ENCODE data around the gene GSG1.
A peak's percentile ranks its signal among the peaks of the same experiment; 100 is the strongest.
"Not testable (repeated sequence)": the region's sequence is repeated elsewhere in the genome, so short reads cannot be mapped to it uniquely, and the experiment has no call there.

The GSG1 gene

GRCh38 chr12:13088496-13088895 is 15.0 kb downstream of the GSG1 start:
- no peak for DNase-seq

- DNase-seq, result no peak
Observed at GRCh38 chr12:13087766-13088165, 15.7 kb downstream of the GSG1 start.

GRCh38 chr12:13085968-13086686 is 17.3 kb downstream of the GSG1 start:
- no peak for DNase-seq

GRCh38 chr12:13084898-13085640 is 18.4 kb downstream of the GSG1 start:
- no peak for DNase-seq

GRCh38 chr12:13083638-13084037 is 19.8 kb downstream of the GSG1 start:
- DNase-seq, result not testable (repeated sequence)

- no peak for DNase-seq
Observed at GRCh38 chr12:13082861-13083260, 20.6 kb downstream of the GSG1 start.

- no peak for DNase-seq
Observed at GRCh38 chr12:13080266-13080665, 23.2 kb downstream of the GSG1 start.

GRCh38 chr12:13079440-13079906 is 24.0 kb downstream of the GSG1 start:
- DNase-seq, result no peak

- no peak for DNase-seq
Observed at GRCh38 chr12:13075786-13076570, 27.5 kb downstream of the GSG1 start.

- no peak for DNase-seq
Observed at GRCh38 chr12:13075118-13075480, 28.4 kb downstream of the GSG1 start.

- DNase-seq, result no peak
Observed at GRCh38 chr12:13074396-13075117, 28.9 kb downstream of the GSG1 start.

GRCh38 chr12:13073173-13073572 is 30.3 kb downstream of the GSG1 start:
- DNase-seq, result no peak

GRCh38 chr12:13071305-13072280 is 31.9 kb downstream of the GSG1 start:
- no peak for DNase-seq

GRCh38 chr12:13069380-13069779 is 34.1 kb downstream of the GSG1 start:
- DNase-seq, result no peak

GRCh38 chr12:13067322-13067721 is 36.1 kb downstream of the GSG1 start:
- peak; percentile 13 for DNase-seq

GRCh38 chr12:13066459-13066858 is 37.0 kb downstream of the GSG1 start:
- no peak for DNase-seq

- DNase-seq, result no peak
Observed at GRCh38 chr12:13066014-13066413, 37.5 kb downstream of the GSG1 start.

- no peak for DNase-seq
Observed at GRCh38 chr12:13062669-13063068, 40.8 kb downstream of the GSG1 start.

GRCh38 chr12:13061377-13061776 is 42.1 kb downstream of the GSG1 start:
- DNase-seq, result no peak

- DNase-seq, result no peak
Observed at GRCh38 chr12:13060581-13060980, 42.9 kb downstream of the GSG1 start.

GRCh38 chr12:13053617-13054016 is 49.9 kb downstream of the GSG1 start:
- not testable (repeated sequence) for DNase-seq

- DNase-seq, result peak; percentile 47
Observed at GRCh38 chr12:13052421-13052820, 51.0 kb downstream of the GSG1 start.

All from activated CD4-positive, alpha-beta T cell treated with anti-CD3 and anti-CD28 coated beads, Interleukin-2, Interleukin-6, amounts not matched to agents 100 ng/mL and 50 ng/mL, durations not matched to agents 16 hours and 8 hours (primary cell).